ENCODE results near the gene GSTCD.
"Not testable (repeated sequence)": the region's sequence is repeated elsewhere in the genome, so short reads cannot be mapped to it uniquely, and the experiment has no call there.

GSTCD gene

DNA sequence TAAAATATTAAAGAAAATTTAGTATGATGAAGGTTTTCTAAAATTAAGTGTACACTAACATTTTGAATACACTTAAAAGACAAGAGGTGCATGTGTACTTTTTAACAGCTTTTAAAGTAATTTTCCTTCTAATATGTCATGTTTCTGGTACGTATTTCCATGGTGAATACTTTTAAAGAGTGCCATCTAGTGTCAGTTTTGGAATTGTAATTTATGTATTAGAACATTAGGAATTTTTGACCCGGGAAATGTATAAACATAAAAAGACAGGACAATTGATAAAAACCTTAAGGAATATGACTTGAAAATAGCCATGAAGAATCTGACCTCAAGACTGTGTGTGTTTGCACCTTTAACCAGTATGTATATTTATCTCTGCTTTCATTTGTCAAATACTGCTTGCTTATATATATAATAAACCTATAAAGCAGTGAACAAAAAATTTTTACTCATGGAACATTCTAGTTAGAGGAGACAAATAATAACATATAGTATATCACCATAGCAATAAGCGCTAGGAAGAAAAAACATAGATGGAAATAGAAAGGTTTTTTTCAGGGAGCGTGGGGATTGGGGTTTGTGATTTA is 7.2 kb downstream of the GSTCD start:
- DNase-seq, result no peak

DNA sequence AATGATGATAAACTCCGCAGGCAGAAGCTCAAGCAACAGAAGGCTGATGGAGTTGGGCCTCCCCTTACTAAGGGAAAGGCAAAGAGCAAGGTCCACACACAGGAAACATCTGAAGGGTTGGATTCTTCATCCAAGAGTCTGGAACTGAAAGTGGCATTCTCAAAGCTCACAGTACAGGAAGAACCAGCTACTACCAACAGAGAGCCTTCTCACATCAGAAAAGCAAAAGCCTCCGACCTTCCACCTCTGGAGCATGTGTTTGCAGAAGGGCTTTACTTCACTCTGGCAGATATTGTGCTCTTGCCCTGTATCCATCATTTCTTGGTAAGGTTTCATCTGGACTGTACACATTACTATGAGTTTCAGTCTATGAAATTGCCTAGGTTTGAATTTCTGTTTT is 10.6 kb downstream of the GSTCD start:
- no peak for DNase-seq

GRCh38 chr4:105725623-105726022 is 17.0 kb downstream of the GSTCD start:
- DNase-seq, result no peak

GRCh38 chr4:105729895-105730294 is 21.3 kb downstream of the GSTCD start:
- DNase-seq, result not testable (repeated sequence)

- not testable (repeated sequence) for DNase-seq
Observed at GRCh38 chr4:105735217-105735616, 26.6 kb downstream of the GSTCD start.

DNA sequence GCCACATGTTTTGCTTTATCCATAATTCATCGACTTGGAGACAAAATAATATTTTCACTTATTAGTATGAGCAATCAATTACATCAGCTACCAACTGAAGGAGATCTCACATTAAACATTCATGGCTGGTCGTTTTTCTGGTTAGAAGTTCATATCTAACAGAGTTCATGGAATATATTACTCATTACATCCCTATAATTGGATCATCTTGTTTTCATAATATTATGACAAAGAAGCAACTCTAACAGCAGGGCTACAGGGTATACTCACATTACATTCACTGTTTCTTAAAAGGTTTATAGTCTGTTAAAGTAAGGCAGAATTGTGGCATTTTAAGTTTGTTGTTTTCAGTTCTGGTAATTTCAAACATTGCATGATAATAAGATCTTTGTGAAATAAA is 33.0 kb downstream of the GSTCD start:
- no peak for DNase-seq

DNA sequence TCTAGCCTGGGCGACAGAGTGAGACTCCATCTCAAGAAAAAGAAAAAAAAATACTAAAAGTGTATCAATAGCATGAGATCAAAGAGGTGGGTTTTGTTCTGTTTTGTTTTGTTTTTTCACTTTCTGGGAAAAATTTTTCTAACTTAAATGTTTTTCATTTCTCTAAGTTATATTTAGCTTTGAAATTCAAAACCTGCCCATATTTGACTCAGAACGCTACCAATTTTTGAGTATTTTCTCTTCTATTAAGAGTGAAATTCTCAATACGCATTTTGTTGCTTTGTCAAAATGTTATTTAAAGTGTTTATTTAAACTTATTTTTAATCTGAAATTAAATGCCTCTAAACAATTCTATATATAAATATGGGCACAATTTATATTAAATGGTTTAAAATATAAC is 39.6 kb downstream of the GSTCD start:
- no peak for DNase-seq

DNA sequence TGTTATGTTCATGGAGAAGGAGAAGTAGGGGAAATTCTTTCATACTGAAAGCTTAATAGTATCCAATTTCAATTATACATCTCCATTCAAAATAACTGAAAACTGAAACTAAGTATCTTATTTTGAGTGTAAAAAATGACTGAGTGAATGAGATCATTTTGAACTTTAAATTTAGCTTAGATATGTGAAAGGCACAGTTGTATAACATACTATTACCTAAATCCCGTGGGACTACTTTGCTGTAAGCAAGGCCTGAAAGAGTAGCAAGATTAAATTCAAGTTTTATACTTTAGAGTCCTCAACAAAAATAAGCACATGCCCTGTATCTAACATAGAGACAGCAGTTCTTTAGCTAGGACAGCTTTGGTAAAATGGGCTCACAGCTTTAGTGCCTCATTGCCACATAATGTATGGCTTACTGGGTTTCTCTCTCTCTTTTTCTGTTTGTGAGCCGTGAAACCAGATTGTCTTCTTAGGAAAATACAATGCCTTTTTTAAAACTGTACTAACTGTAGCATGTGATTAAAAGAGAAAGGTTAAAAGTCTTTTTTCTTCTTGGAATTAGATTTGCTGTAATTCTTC is 43.2 kb downstream of the GSTCD start:
- no peak for DNase-seq

DNA sequence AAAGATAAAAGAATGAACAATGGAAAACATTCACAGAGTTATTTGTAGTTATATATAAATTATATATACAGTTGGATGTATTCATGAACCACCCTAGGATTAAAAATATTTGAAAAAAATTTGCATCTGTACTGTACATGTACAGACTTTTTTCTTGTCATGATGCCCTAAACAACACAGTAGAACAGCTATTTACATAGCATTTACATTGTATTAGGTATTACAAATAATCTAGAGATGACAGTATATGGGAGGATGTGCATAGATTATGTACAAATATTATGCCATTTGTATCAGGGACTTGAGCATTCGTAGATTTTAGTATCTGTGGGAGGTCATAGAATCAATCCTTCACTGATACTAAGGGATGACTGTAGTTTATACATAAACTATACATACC is 44.8 kb downstream of the GSTCD start:
- DNase-seq, result no peak

GRCh38 chr4:105755375-105755774 is 46.8 kb downstream of the GSTCD start:
- no peak for DNase-seq

DNA sequence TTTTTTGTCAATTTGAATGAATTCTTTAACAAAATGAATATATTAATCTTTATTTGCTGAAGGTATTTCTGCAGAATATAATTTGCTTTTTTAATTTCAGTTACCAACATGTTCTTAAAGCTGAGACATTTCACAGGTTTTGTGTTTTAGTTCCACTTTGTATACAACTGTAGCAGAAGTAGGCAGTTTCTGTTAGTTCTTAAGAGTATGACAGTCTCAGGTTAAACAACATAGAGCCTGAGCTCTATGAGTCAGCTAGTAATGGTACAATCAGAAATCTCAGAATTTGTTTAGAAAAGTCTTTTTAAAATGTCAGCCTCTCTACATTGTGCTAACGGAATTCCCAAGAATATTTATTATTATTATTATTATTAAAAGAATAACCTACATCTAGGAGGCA is 50.4 kb downstream of the GSTCD start:
- no peak for DNase-seq

DNA sequence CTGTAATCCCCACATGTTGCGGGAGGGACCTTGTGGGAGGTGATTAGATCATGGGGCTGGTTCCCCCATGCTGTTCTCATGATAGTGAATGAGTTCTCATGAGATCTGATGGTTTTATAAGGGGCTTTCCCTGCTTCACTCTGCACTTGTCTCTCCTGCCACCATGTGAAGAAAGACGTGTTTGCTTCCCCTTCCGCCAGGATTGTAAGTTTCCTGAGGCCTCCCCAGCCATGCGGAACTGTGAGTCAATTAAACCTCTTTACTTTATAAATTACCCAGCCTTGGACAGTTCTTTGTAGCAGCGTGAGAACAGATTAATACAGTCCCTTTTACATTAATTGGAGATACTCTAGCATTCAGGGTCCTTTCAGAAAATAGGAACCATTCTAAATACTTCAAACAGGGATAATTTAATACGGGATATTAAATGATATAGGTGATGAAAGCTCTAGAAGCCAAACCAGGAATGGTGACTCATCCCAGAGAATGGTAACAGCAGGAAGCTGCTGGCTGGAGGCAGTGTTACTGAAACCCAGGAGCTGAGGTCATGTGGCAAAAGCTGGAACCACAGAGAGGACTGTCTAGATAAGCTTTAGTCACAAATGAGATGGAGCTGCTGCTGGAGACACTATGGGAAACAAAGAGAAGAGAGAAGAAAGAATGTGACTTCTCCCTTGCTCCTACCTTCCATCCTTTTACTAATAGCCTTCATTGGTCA is 57.3 kb downstream of the GSTCD start:
- no peak for DNase-seq

- DNase-seq, result no peak
Observed at GRCh38 chr4:105767579-105767978, 59.0 kb downstream of the GSTCD start.

GRCh38 chr4:105770524-105770923 is 61.9 kb downstream of the GSTCD start:
- not testable (repeated sequence) for DNase-seq

- DNase-seq, result not testable (repeated sequence)
Observed at GRCh38 chr4:105772065-105772464, 63.5 kb downstream of the GSTCD start.

DNA sequence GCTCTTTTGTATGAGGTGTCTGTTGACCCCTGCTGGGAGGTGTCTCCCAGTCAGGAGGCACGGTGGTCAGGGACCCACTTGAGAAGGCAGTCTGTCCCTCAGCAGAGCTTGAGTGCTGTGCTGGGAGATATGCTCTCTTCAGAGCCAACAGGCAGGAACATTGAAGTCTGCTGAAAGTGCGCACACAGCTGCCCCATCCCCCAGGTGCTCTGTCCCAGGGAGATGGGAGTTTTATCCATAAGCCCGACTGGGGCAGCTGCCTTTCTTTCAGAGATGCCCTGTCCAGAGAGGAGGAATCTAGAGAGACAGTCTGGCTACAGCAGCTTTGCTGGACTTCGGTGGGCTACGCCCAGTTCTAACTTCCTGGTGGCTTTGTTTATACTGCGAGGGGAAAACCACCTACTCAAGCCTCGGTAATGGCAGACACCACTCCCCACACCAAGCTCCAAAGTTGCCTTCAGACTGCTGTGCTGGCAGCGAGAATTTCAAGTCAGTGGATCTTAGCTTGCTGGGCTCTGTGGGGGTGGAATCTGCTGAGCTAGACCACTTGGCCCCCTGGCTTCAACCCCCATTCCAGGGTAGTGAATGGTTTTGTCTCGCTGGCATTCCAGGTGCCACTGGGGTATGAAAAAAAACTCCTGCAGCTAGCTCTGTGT is 67.3 kb downstream of the GSTCD start:
- not testable (repeated sequence) for DNase-seq

- no peak for DNase-seq
Observed at GRCh38 chr4:105780176-105780575, 71.6 kb downstream of the GSTCD start.

- no peak for DNase-seq
Observed at GRCh38 chr4:105784761-105785160, 76.2 kb downstream of the GSTCD start.

DNA sequence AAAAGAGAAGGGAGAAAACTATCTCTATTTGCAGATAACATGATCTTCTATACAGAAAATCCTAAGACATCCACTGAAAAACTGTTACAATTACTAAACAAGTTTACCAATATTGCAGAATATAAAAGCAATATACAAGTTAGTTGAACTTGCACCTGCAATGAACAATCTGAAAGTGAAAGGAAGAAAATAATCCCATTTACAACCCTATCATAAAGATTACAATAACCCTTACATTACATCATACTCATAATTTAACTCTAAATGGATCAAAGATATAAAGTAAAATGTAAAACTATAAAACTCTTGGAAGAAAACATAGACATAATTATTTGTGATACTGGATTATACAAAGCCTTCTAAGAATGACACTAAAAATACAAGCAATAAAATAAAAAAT is 77.2 kb downstream of the GSTCD start:
- no peak for DNase-seq

DNA sequence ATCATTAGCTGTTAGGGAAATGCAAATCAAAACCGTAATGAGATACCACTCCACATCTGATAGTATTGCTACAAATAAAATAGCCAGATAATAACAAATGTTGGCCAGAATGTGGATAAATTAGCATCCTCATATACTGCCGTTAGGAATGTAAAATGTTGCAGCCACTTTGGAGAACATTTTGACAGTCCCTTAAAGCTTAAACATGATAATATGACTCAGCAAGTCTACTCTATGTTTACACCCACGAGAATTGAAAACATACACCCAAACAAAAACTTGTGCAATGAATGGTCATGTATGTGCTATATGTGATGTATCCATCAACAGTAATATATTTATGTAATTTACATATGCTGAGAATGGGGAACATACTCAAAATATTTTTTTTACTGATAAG is 78.2 kb downstream of the GSTCD start:
- no peak for DNase-seq

GRCh38 chr4:105797225-105797624 is 88.6 kb downstream of the GSTCD start:
- DNase-seq, result no peak

GRCh38 chr4:105805501-105806120 is 97.0 kb downstream of the GSTCD start:
- no peak for DNase-seq

GRCh38 chr4:105807496-105807895 is 98.9 kb downstream of the GSTCD start:
- no peak for DNase-seq

Measured in NK-92 treated with Interleukin-12 subunit alpha and Interleukin-12 subunit beta, amount 100 ng/mL, for 24 hours (cell line).